SU-DHL-6 (cell line): ENCODE measurements around the gene DAGLB.

Experiments used
- H2AFZ ChIP-seq: fragments of 200-600 bp; sonication (generic); 2 replicates; pipeline ENCODE4 v1.6.1; 2014; ENCODE audit warnings: low read depth, mild to moderate bottlenecking, moderate library complexity, mixed read lengths, antibody characterized with exemption, low read length; ENCODE audit not compliant: severe bottlenecking
- H3F3A ChIP-seq: fragments of 200-600 bp; shearing (Covaris generic); 2 replicates; pipeline ENCODE4 v1.6.0; 2016; ENCODE audit warnings: antibody characterized with exemption, mild to moderate bottlenecking; ENCODE audit not compliant: insufficient read depth
- H3K27ac ChIP-seq: fragments of 200-600 bp; sonication (generic); 2 replicates; pipeline ENCODE4 v1.5.1; 2016; ENCODE audit warnings: low read depth, mild to moderate bottlenecking, low read length, moderate library complexity, mixed read lengths
- H3K27me3 ChIP-seq: fragments of 200-600 bp; sonication (generic), shearing (Covaris generic); 2 replicates; pipeline ENCODE4 v1.6.0; 2014; ENCODE audit warnings: mild to moderate bottlenecking, low read length
- H3K36me3 ChIP-seq: fragments of 200-600 bp; sonication (generic); 2 replicates; pipeline ENCODE4 v1.6.1; 2014; ENCODE audit warnings: mild to moderate bottlenecking, low read length, mixed read lengths
- H3K4me2 ChIP-seq: fragments of 300-600, 200-600 bp; shearing (Covaris generic), sonication (generic); 2 replicates; pipeline ENCODE4 v1.6.0; 2014; ENCODE audit warnings: low read length, low read depth, mild to moderate bottlenecking; ENCODE audit not compliant: poor library complexity, severe bottlenecking
- H3K4me3 ChIP-seq: fragments of 200-600 bp; sonication (generic); 2 replicates; pipeline ENCODE4 v1.5.1; 2014; ENCODE audit warnings: antibody characterized with exemption, low read length, mild to moderate bottlenecking, mixed read lengths; ENCODE audit not compliant: insufficient read depth, poor library complexity, severe bottlenecking
- H3K79me2 ChIP-seq: fragments of 200-600 bp; sonication (generic); 2 replicates; pipeline ENCODE4 v1.6.1; 2014; ENCODE audit warnings: mild to moderate bottlenecking, low read length, moderate library complexity; ENCODE audit not compliant: insufficient read depth
- H3K9ac ChIP-seq: fragments of 200-600 bp; sonication (generic); 2 replicates; pipeline ENCODE4 v1.7.0; 2014; ENCODE audit warnings: mild to moderate bottlenecking, low read length
- H3K9me2 ChIP-seq: fragments of 200-600 bp; sonication (generic); replicated peaks from 2 replicates; pipeline ENCODE4 v1.6.1; 2014; ENCODE audit warnings: low read length; ENCODE audit not compliant: insufficient read depth
- H3K9me3 ChIP-seq: fragments of 200-600 bp; sonication (generic); 2 replicates; pipeline ENCODE4 v1.6.1; 2014; ENCODE audit warnings: low read length, mixed read lengths; ENCODE audit not compliant: insufficient read depth
- H4K20me1 ChIP-seq: fragments of 200-600 bp; sonication (generic); 2 replicates; pipeline ENCODE4 v1.6.1; 2014; ENCODE audit warnings: low read depth, mild to moderate bottlenecking, antibody characterized with exemption, low read length, moderate library complexity, mixed read lengths
- CTCF ChIP-seq: fragments of 200-600 bp; sonication (generic); IDR thresholded peaks from one replicate; pipeline ENCODE4 v1.5.1; 2017; ENCODE audit warnings: antibody characterized with exemption, mild to moderate bottlenecking, low read length, moderate library complexity; ENCODE audit not compliant: insufficient read depth, poor library complexity, severe bottlenecking
- EZH2phosphoT487 ChIP-seq: fragments of 200-600 bp; sonication (generic), shearing (Covaris generic); conservative IDR thresholded peaks from 2 replicates; pipeline ENCODE4 v1.6.1; 2018; ENCODE audit warnings: mild to moderate bottlenecking, antibody characterized with exemption, low read length, moderate library complexity, mixed read lengths

DAGLB gene

GRCh38 chr7:6389728-6390127 is 58.0 kb downstream of the DAGLB start:
- Histone ChIP-seq H3K36me3 (peaks cover 12% of the 10 kb centered on the region), H3K4me3 (no peak overlapping the region), H4K20me1 (peaks cover 33% of the 10 kb centered on the region), H3K79me2 (peaks cover 98% of the 10 kb centered on the region), H3K27me3 (no peaks in the 10 kb centered on the region), H3K9me3 (no peaks in the 10 kb centered on the region), H3K27ac (no peak overlapping the region), H3F3A (no peaks in the 10 kb centered on the region), H2AFZ (no peak overlapping the region), H3K4me2 (no peak overlapping the region), H3K9ac (no peak overlapping the region), H3K9me2 (no peaks in the 10 kb centered on the region)
- TF ChIP-seq EZH2phosphoT487 (no peak), CTCF (no peak)

GRCh38 chr7:6387734-6388294 is 59.9 kb downstream of the DAGLB start:
- Histone ChIP-seq H2AFZ (no peak overlapping the region), H3K27ac (no peak overlapping the region), H3K4me3 (no peak overlapping the region), H3K36me3 (peaks cover 12% of the 10 kb centered on the region), H3K9ac (no peak overlapping the region), H3K9me3 (no peaks in the 10 kb centered on the region), H3K9me2 (no peaks in the 10 kb centered on the region), H3F3A (no peaks in the 10 kb centered on the region), H4K20me1 (peaks cover 36% of the 10 kb centered on the region), H3K27me3 (no peaks in the 10 kb centered on the region), H3K79me2 (peaks cover 98% of the 10 kb centered on the region), H3K4me2 (no peak overlapping the region)
- TF ChIP-seq EZH2phosphoT487 = no peak
- no peak for TF ChIP-seq CTCF

DNA sequence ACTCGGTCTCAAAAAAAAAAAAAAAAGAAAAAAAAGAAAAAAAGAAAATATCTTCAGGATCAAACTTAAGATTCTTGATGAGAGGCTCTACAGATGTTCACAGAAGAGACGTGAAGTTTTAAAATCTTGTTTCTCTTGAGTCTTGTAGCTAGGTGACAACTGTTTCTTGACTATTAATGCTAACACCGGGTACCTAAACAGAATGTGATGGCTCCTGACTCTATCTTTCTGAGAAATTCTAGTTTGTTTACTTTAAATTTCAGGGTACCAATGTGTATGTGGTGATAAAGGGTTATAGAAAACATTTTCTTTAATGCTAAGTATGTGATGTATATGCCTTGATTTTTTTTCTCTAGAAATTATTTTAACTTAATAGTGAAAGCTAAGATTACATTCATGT is 61.0 kb downstream of the DAGLB start:
- Histone ChIP-seq H3K4me2 (no peak overlapping the region), H3K36me3 (peaks cover 3% of the 10 kb centered on the region), H3K79me2 (peaks cover 98% of the 10 kb centered on the region), H3K27ac (no peak overlapping the region), H2AFZ (no peak overlapping the region), H3K9me3 (no peaks in the 10 kb centered on the region), H3K9ac (no peak overlapping the region), H3K9me2 (no peaks in the 10 kb centered on the region), H3K4me3 (no peak overlapping the region), H3K27me3 (no peaks in the 10 kb centered on the region), H3F3A (no peaks in the 10 kb centered on the region), H4K20me1 (peaks cover 31% of the 10 kb centered on the region)
- TF ChIP-seq EZH2phosphoT487 (no peak), CTCF (no peak)
